ENCODE measurements around the gene SORCS1.
A peak's percentile ranks its signal among the peaks of the same experiment; 100 is the strongest.
"Not testable (repeated sequence)": the region's sequence is repeated elsewhere in the genome, so short reads cannot be mapped to it uniquely, and the experiment has no call there.

The SORCS1 gene

GRCh38 chr10:106947643-106948042 lies 216.9 kb downstream of the SORCS1 start:
- no peak for DNase-seq (ENCODE audit: low spot score)

- no peak for DNase-seq (ENCODE audit: low spot score)
Observed at GRCh38 chr10:106942035-106942662, 222.4 kb downstream of the SORCS1 start.

- no peak for DNase-seq (ENCODE audit: low spot score)
Observed at GRCh38 chr10:106941297-106942034, 223.0 kb downstream of the SORCS1 start.

- DNase-seq (ENCODE audit: low spot score), result no peak
Observed at GRCh38 chr10:106938513-106938912, 226.0 kb downstream of the SORCS1 start.

- DNase-seq (ENCODE audit: low spot score), result peak; percentile 81
Observed at GRCh38 chr10:106935978-106936451, 228.5 kb downstream of the SORCS1 start.

GRCh38 chr10:106931853-106932249 lies 232.7 kb downstream of the SORCS1 start:
- no peak for DNase-seq (ENCODE audit: low spot score)

GRCh38 chr10:106931159-106931852 lies 233.2 kb downstream of the SORCS1 start:
- DNase-seq (ENCODE audit: low spot score), result peak; percentile 30

GRCh38 chr10:106930751-106931150 lies 233.8 kb downstream of the SORCS1 start:
- no peak for DNase-seq (ENCODE audit: low spot score)

GRCh38 chr10:106929291-106929895 lies 235.1 kb downstream of the SORCS1 start:
- no peak for DNase-seq (ENCODE audit: low spot score)

GRCh38 chr10:106928151-106928550 lies 236.4 kb downstream of the SORCS1 start:
- not testable (repeated sequence) for DNase-seq (ENCODE audit: low spot score)

- no peak for DNase-seq (ENCODE audit: low spot score)
Observed at GRCh38 chr10:106925191-106925590, 239.3 kb downstream of the SORCS1 start.

GRCh38 chr10:106920538-106920937 lies 244.0 kb downstream of the SORCS1 start:
- no peak for DNase-seq (ENCODE audit: low spot score)

GRCh38 chr10:106919871-106920282 lies 244.6 kb downstream of the SORCS1 start:
- DNase-seq (ENCODE audit: low spot score), result no peak

GRCh38 chr10:106917452-106918055 lies 247.0 kb downstream of the SORCS1 start:
- no peak for DNase-seq (ENCODE audit: low spot score)

- no peak for DNase-seq (ENCODE audit: low spot score)
Observed at GRCh38 chr10:106914016-106914415, 250.5 kb downstream of the SORCS1 start.

GRCh38 chr10:106913348-106913747 lies 251.2 kb downstream of the SORCS1 start:
- DNase-seq (ENCODE audit: low spot score), result no peak

- no peak for DNase-seq (ENCODE audit: low spot score)
Observed at GRCh38 chr10:106911096-106911495, 253.4 kb downstream of the SORCS1 start.

- no peak for DNase-seq (ENCODE audit: low spot score)
Observed at GRCh38 chr10:106910666-106911065, 253.8 kb downstream of the SORCS1 start.

GRCh38 chr10:106908225-106908624 lies 256.3 kb downstream of the SORCS1 start:
- no peak for DNase-seq (ENCODE audit: low spot score)

- DNase-seq (ENCODE audit: low spot score), result no peak
Observed at GRCh38 chr10:106904209-106904608, 260.3 kb downstream of the SORCS1 start.

GRCh38 chr10:106903180-106903579 lies 261.3 kb downstream of the SORCS1 start:
- DNase-seq (ENCODE audit: low spot score), result no peak

Measured in pons (tissue), 1 donor.